Effector memory CD8-positive, alpha-beta T cell (primary cell): ENCODE results near the gene MTRF1L.
"Not testable (repeated sequence)": the region's sequence is repeated elsewhere in the genome, so short reads cannot be mapped to it uniquely, and the experiment has no call there.

Experiments
- ATAC-seq: fragments of 150-1000 bp; cut with Tn5 transposase; replicated peaks from 2 replicates; pipeline ENCODE4 v1.10.0; 2021; ENCODE audit warnings: mild to moderate bottlenecking, moderate library complexity
- DNase-seq, 3 experiments: peaks; one replicate each; pipeline ENCODE4 v3.0.0; 2021
- H3K27ac Mint-ChIP-seq, 2 donors: one replicate each; pipeline ENCODE4 v1.8.0; 2022; ENCODE audit warnings: mild to moderate bottlenecking in 2 of 2, mixed read lengths in 2 of 2, moderate library complexity in 2 of 2
- H3K27me3 Mint-ChIP-seq, 2 donors: one replicate each; pipeline ENCODE4 v1.8.0; 2022; ENCODE audit warnings: mixed read lengths in 2 of 2
- H3K36me3 Mint-ChIP-seq: one replicate; pipeline ENCODE4 v1.8.0; 2022; ENCODE audit warnings: mild to moderate bottlenecking, moderate library complexity, mixed read lengths; ENCODE audit not compliant: insufficient read depth
- H3K4me1 Mint-ChIP-seq, 2 donors: one replicate each; pipeline ENCODE4 v1.8.0; 2022; ENCODE audit warnings: low read depth in 2 of 2, mixed read lengths in 2 of 2
- H3K4me3 Mint-ChIP-seq, 2 donors: one replicate each; pipeline ENCODE4 v1.8.0; 2022; ENCODE audit warnings: mild to moderate bottlenecking in 2 of 2, mixed read lengths in 2 of 2, moderate library complexity in 2 of 2
- H3K9me3 Mint-ChIP-seq, 2 donors: one replicate each; pipeline ENCODE4 v1.8.0; 2022; ENCODE audit warnings: mixed read lengths in 2 of 2

MTRF1L gene

DNA sequence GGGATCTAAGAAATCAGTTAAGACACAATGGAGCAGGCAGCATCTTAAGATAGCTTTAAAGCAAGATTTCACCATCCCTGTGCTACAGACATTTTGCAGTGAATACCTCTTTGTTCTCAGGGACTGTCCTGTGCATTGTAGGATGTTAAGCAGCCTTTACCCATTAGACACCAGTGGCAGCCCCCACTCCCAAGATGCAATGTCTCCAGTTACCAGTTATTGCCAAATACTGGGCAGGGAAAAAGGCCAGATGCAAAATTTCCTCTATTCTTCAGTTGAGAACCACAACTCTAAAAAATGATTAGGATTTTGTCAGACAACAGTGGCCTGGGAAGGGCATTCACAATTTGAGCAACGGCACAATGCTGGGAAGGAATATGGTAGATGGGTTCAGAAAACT is 25.8 kb downstream of the MTRF1L start:
- H3K4me3 Mint-ChIP-seq: no peak overlapping the region
- peaks cover 32% of the 10 kb centered on the region for H3K36me3 Mint-ChIP-seq
- no peaks in the 10 kb centered on the region for H3K9me3 Mint-ChIP-seq
- H3K27me3 Mint-ChIP-seq: no peaks in the 10 kb centered on the region
- H3K4me1 Mint-ChIP-seq: peaks cover 22 to 47% of the 10 kb centered on the region in 2 donors
- no peak for ATAC-seq
- DNase-seq: no peak
- peak overlapping the region in 1 of 2 donors; percentile 57 for H3K27ac Mint-ChIP-seq

- DNase-seq: peak in 2 of 3 experiments; percentile 11 to 13
- Mint-ChIP-seq H3K27me3 (no peaks in the 10 kb centered on the region), H3K9me3 (no peaks in the 10 kb centered on the region), H3K27ac (peak overlapping the region; percentile 52 to 65), H3K4me1 (peaks cover 15 to 36% of the 10 kb centered on the region in 2 donors), H3K4me3 (peak overlapping the region; percentile 61 to 64), H3K36me3 (peaks cover 37% of the 10 kb centered on the region)
- ATAC-seq: peak; percentile 95
Observed at GRCh38 chr6:152975204-152975915, 27.1 kb downstream of the MTRF1L start.

GRCh38 chr6:152973916-152974315 is 28.6 kb downstream of the MTRF1L start:
- Mint-ChIP-seq H3K36me3 (peaks cover 41% of the 10 kb centered on the region), H3K27me3 (no peaks in the 10 kb centered on the region), H3K4me1 (peaks cover 12 to 33% of the 10 kb centered on the region in 2 donors), H3K9me3 (peaks cover 6 to 7% of the 10 kb centered on the region in 2 donors), H3K4me3 (peak overlapping the region in 1 of 2 donors; percentile 25), H3K27ac (peak overlapping the region; percentile 53 to 64)
- DNase-seq: no peak
- no peak for ATAC-seq

- H3K4me3 Mint-ChIP-seq: no peak overlapping the region
- ATAC-seq (no peak), DNase-seq (no peak)
- no peak overlapping the region for H3K27ac Mint-ChIP-seq
- H3K4me1 Mint-ChIP-seq: peaks cover 0 to 7% of the 10 kb centered on the region in 2 donors
- peaks cover 36% of the 10 kb centered on the region for H3K36me3 Mint-ChIP-seq
- H3K27me3 Mint-ChIP-seq: no peaks in the 10 kb centered on the region
- H3K9me3 Mint-ChIP-seq: peaks cover 12 to 18% of the 10 kb centered on the region in 2 donors
Observed at GRCh38 chr6:152969688-152970418, 32.7 kb downstream of the MTRF1L start.

- Mint-ChIP-seq H3K27me3 (peaks cover 6 to 14% of the 10 kb centered on the region in 2 donors), H3K9me3 (peaks cover 12 to 18% of the 10 kb centered on the region in 2 donors)
- not testable (repeated sequence) for H3K36me3 Mint-ChIP-seq, H3K4me3 Mint-ChIP-seq, H3K27ac Mint-ChIP-seq, DNase-seq, ATAC-seq, H3K4me1 Mint-ChIP-seq
Observed at GRCh38 chr6:152966168-152966894, 36.2 kb downstream of the MTRF1L start.

DNA sequence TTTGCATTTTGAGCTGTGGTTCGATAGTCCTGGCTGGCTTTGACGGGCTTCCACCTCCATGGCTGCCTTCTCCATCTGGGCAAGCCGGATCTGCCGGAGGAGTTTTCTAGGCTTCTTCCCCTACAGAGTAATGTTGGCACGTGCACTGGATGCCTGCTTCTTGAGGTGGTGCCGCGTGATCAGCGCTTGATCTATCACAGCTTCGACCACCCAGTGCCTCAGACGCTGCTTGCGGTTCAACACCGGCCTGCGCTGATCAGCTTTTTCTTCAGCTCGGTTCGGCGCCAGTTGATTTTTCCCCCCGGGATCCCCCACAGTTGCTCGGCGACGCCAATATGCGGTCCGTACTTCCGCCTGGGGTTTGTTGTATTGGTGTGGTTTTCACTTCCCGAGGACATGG is 43.2 kb downstream of the MTRF1L start:
- Mint-ChIP-seq H3K4me3 (no peak overlapping the region), H3K9me3 (no peaks in the 10 kb centered on the region), H3K36me3 (no peaks in the 10 kb centered on the region), H3K27ac (no peak overlapping the region), H3K4me1 (no peaks in the 10 kb centered on the region), H3K27me3 (peaks cover 38 to 54% of the 10 kb centered on the region in 2 donors)
- no peak for DNase-seq
- no peak for ATAC-seq

- H3K9me3 Mint-ChIP-seq: no peaks in the 10 kb centered on the region
- no peak for DNase-seq
- no peak for ATAC-seq
- H3K36me3 Mint-ChIP-seq: no peaks in the 10 kb centered on the region
- no peaks in the 10 kb centered on the region for H3K4me1 Mint-ChIP-seq
- H3K27ac Mint-ChIP-seq: no peak overlapping the region
- H3K4me3 Mint-ChIP-seq: no peak overlapping the region
- peaks cover 47 to 62% of the 10 kb centered on the region in 2 donors for H3K27me3 Mint-ChIP-seq
Observed at GRCh38 chr6:152957796-152958195, 44.7 kb downstream of the MTRF1L start.

DNA sequence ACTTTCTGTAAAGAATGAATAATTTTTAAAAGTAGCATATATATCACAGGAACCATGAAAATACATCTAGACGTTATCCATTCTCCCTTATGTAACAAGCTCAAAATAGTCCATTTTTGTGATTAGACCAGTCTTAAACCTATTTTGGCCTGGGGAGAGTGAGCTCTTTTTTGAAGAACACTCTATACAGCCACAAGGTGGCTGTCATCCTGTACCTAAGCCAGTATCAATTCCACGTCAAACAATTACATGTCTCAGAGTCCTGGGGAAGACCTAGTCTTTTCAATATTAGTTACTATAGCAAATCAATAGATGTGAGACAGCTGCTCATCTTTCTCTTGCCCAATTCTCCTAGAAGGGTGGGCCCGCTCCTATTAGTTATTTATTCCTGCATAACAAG is 48.1 kb downstream of the MTRF1L start:
- H3K4me3 Mint-ChIP-seq: no peak overlapping the region
- peaks cover 60 to 65% of the 10 kb centered on the region in 2 donors for H3K27me3 Mint-ChIP-seq
- no peak for DNase-seq
- no peak overlapping the region for H3K27ac Mint-ChIP-seq
- H3K4me1 Mint-ChIP-seq: no peaks in the 10 kb centered on the region
- no peaks in the 10 kb centered on the region for H3K9me3 Mint-ChIP-seq
- no peak for ATAC-seq
- no peaks in the 10 kb centered on the region for H3K36me3 Mint-ChIP-seq

DNA sequence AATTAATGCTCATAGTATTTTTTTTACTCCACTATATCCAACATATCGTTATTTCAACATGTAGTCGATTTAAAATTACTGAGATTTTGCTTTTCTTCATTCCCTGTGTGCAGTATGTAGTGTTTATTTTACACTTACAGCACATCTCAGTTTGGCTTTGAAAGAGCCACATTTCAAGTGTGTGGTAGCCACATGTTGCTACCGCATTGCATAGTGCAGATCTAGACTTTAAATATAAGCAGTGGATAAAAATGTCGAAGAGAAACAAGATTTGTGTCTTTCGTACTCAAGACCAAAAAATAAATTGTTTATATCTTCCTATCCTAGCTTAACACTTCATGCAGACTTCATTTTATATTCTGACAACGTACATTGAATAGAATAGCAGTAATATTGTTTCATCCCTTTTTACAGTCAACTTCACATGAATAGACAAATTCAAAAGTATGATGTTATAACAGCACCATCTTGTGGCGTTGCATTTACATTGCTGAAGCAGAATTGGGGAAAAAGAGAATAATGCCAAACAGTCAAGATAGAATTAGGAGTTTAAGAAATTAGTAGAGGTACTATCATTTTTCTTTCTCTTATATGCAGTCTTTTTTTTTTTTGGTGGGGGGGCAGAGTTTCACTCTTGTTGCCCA is 49.5 kb downstream of the MTRF1L start:
- ATAC-seq (no peak), DNase-seq (no peak)
- H3K27me3 Mint-ChIP-seq: peaks cover 60 to 63% of the 10 kb centered on the region in 2 donors
- H3K36me3 Mint-ChIP-seq: no peaks in the 10 kb centered on the region
- peaks cover 4 to 5% of the 10 kb centered on the region in 2 donors for H3K4me1 Mint-ChIP-seq
- no peaks in the 10 kb centered on the region for H3K9me3 Mint-ChIP-seq
- no peak overlapping the region for H3K4me3 Mint-ChIP-seq
- no peak overlapping the region for H3K27ac Mint-ChIP-seq

DNA sequence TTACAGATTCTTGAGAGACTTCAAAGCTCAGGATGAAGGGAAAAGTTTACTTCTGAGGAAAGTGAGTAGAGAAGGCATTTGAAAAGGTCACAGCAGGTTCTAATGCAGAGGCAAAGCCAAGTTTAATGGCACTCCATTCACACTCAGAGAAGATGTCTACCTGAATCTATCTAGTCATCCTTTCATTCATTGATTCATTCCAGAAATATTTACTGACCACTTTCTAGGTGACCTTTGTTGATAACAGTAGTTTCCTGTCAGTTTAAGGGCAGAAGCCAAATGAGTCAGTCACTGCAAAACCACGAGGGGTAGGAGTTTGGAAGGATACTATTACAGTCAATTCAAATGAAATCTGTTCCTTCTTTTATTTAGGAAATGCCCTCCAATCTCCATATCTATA is 50.5 kb downstream of the MTRF1L start:
- Mint-ChIP-seq H3K27me3 (peaks cover 63% of the 10 kb centered on the region in 2 donors), H3K9me3 (no peaks in the 10 kb centered on the region), H3K36me3 (no peaks in the 10 kb centered on the region), H3K4me3 (no peak overlapping the region), H3K27ac (no peak overlapping the region), H3K4me1 (peaks cover 6 to 7% of the 10 kb centered on the region in 2 donors)
- DNase-seq (no peak), ATAC-seq (no peak)

GRCh38 chr6:152950240-152950639 is 52.3 kb downstream of the MTRF1L start:
- Mint-ChIP-seq H3K36me3 (no peaks in the 10 kb centered on the region), H3K9me3 (no peaks in the 10 kb centered on the region), H3K27me3 (peaks cover 52 to 57% of the 10 kb centered on the region in 2 donors), H3K4me3 (no peak overlapping the region), H3K27ac (no peak overlapping the region), H3K4me1 (peaks cover 6 to 7% of the 10 kb centered on the region in 2 donors)
- DNase-seq: no peak
- ATAC-seq: no peak

DNA sequence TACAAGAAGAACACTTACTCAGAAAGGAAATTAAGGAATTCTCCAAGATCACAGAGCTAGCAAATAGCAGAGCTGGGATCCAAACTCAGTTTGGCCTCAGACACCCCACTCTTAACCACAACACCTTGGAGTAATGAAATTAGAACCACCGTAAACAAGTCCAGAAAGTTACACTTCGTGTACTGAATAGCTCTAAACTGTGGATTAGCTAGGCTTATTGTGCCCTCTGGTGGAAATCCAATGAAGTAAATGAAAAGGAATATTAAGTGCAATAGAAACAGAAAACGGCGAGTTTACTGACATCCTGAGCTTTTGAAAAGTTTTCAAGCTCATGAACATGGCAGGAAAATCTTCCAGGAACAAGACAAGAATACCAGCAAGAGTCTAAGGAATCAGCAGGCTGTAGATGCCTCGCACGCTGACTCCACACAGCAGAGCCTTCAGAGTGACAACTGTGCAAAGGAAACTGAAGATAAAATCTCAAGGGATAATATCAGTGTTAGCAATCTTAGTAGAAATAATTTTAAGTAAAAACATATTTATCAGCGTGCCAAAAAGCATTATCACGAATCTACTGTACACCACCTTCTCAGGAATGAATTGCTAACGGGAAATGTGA is 54.2 kb downstream of the MTRF1L start:
- H3K9me3 Mint-ChIP-seq: no peaks in the 10 kb centered on the region
- H3K27me3 Mint-ChIP-seq: peaks cover 48 to 62% of the 10 kb centered on the region in 2 donors
- H3K27ac Mint-ChIP-seq: no peak overlapping the region
- ATAC-seq (peak; percentile 71), DNase-seq (peak in 2 of 3 experiments; percentile 9 to 10)
- peak overlapping the region in 1 of 2 donors; percentile 33 for H3K4me3 Mint-ChIP-seq
- H3K4me1 Mint-ChIP-seq: peaks cover 6 to 7% of the 10 kb centered on the region in 2 donors
- no peaks in the 10 kb centered on the region for H3K36me3 Mint-ChIP-seq

GRCh38 chr6:152946995-152947394 is 55.5 kb downstream of the MTRF1L start:
- Mint-ChIP-seq H3K9me3 (no peaks in the 10 kb centered on the region), H3K27ac (no peak overlapping the region), H3K4me3 (no peak overlapping the region), H3K4me1 (peaks cover 6 to 7% of the 10 kb centered on the region in 2 donors), H3K27me3 (peaks cover 49 to 54% of the 10 kb centered on the region in 2 donors), H3K36me3 (no peaks in the 10 kb centered on the region)
- no peak for ATAC-seq
- no peak for DNase-seq
